Measurements from ENCODE around the gene LRRC61.

- no peak for TF ChIP-seq POLR2A (IDR thresholded peaks at IDR 0.05)
- TF ChIP-seq CTCF (IDR thresholded peaks at IDR 0.05), result no peak
Measured at GRCh38 chr7:150379441-150380379, 56.6 kb downstream of the LRRC61 start.
